Measurements from ENCODE around the gene OR52D1.

The OR52D1 gene

GRCh38 chr11:5488385-5488784, at the start of gene OR52D1:
TSS of gene OR52D1 (plus strand) at chr11:5488685. CDS start at chr11:5488707, 22 bp downstream.
- DNase-seq (ENCODE audit: low spot score), result no peak

- no peak for DNase-seq (ENCODE audit: low spot score)
These were observed 47.1 kb upstream of the OR52D1 start, which contains the start of gene OR51I1 for GRCh38 chr11:5441414-5441813. TSS of gene OR51I1 (minus strand) at chr11:5441514. CDS start at chr11:5441514, 0 bp downstream.

- DNase-seq (ENCODE audit: low spot score), result no peak
These were observed 44.6 kb upstream of the OR52D1 start for GRCh38 chr11:5443835-5444393.

GRCh38 chr11:5449023-5449422, 39.5 kb upstream of the OR52D1 start, which contains the start of gene OR51I2:
TSS of gene OR51I2 (plus strand) at chr11:5449323. CDS start at chr11:5453489, 4,166 bp downstream.
- DNase-seq (ENCODE audit: low spot score), result no peak

GRCh38 chr11:5449432-5449831, 39.1 kb upstream of the OR52D1 start:
- DNase-seq (ENCODE audit: low spot score), result no peak

GRCh38 chr11:5460983-5461621, 27.4 kb upstream of the OR52D1 start:
- no peak for DNase-seq (ENCODE audit: low spot score)

- DNase-seq (ENCODE audit: low spot score), result no peak
These were observed 21.0 kb upstream of the OR52D1 start for GRCh38 chr11:5467527-5467926.

- DNase-seq (ENCODE audit: low spot score), result no peak
These were observed 14.6 kb upstream of the OR52D1 start for GRCh38 chr11:5473921-5474320.

GRCh38 chr11:5476186-5476819, 12.2 kb upstream of the OR52D1 start:
- peak; percentile 47 for DNase-seq (ENCODE audit: low spot score)

GRCh38 chr11:5486003-5486402, 2.5 kb upstream of the OR52D1 start:
- no peak for DNase-seq (ENCODE audit: low spot score)

- no peak for DNase-seq (ENCODE audit: low spot score)
These were observed 2.1 kb upstream of the OR52D1 start for GRCh38 chr11:5486421-5486820.

GRCh38 chr11:5488798-5489399, 414 bp downstream of the OR52D1 start:
- DNase-seq (ENCODE audit: low spot score), result no peak

GRCh38 chr11:5489576-5490357, 1.3 kb downstream of the OR52D1 start:
- no peak for DNase-seq (ENCODE audit: low spot score)

GRCh38 chr11:5499671-5500070, 11.2 kb downstream of the OR52D1 start:
- no peak for DNase-seq (ENCODE audit: low spot score)

GRCh38 chr11:5500393-5500801, 11.9 kb downstream of the OR52D1 start:
- no peak for DNase-seq (ENCODE audit: low spot score)

- DNase-seq (ENCODE audit: low spot score), result no peak
These were observed 16.0 kb downstream of the OR52D1 start for GRCh38 chr11:5504403-5504921.

- DNase-seq (ENCODE audit: low spot score), result no peak
These were observed 17.0 kb downstream of the OR52D1 start for GRCh38 chr11:5505363-5506048.

- no peak for DNase-seq (ENCODE audit: low spot score)
These were observed 18.9 kb downstream of the OR52D1 start for GRCh38 chr11:5507177-5507932.

GRCh38 chr11:5507933-5508305, 19.4 kb downstream of the OR52D1 start:
- no peak for DNase-seq (ENCODE audit: low spot score)

- no peak for DNase-seq (ENCODE audit: low spot score)
These were observed 20.1 kb downstream of the OR52D1 start for GRCh38 chr11:5508605-5509004.

GRCh38 chr11:5509803-5510202, 21.3 kb downstream of the OR52D1 start, which contains the start of gene UBQLN3:
TSS of gene UBQLN3 (minus strand) at chr11:5509957. CDS start at chr11:5509558, 399 bp downstream.
- DNase-seq (ENCODE audit: low spot score), result no peak

All from LoVo (cell line).